A549 (cell line): ENCODE results near the gene CD48.

Experiments
- CTCF ChIP-seq: fragments of >200 bp; sonication (Bioruptor Twin); formaldehyde crosslinking; IDR thresholded peaks from 3 replicates; pipeline ENCODE4 v1.5.1; 2016
- ELK1 ChIP-seq: fragments of 150-350 bp; IDR thresholded peaks from 2 replicates; pipeline ENCODE4 v1.6.1; 2014; ENCODE audit warnings: low read depth, mild to moderate bottlenecking, low read length
- FOSL2 ChIP-seq, 2 experiments: fragments of 450-650 bp in 1 of 2; fragments of >200 bp in 1 of 2; sonication (Bioruptor Twin) in 1 of 2; formaldehyde crosslinking; IDR thresholded peaks; 2 replicates each; pipeline versions ENCODE4 v1.5.0 to v1.6.1; 2016 to 2020; ENCODE audit warnings: mild to moderate bottlenecking in 1 of 2, moderate library complexity in 1 of 2
- MAX ChIP-seq: IDR thresholded peaks from 2 replicates; pipeline ENCODE4 v1.6.1; 2012
- MAZ ChIP-seq: fragments of 150-350 bp; IDR thresholded peaks from 2 replicates; pipeline ENCODE4 v1.6.1; 2014; ENCODE audit warnings: antibody characterized with exemption, low read depth, low read length, borderline replicate concordance
- NPAS2 ChIP-seq: fragments of 250-450 bp; sonication (Bioruptor Pico); IDR thresholded peaks from 2 replicates; pipeline ENCODE4 v1.8.0; 2022; ENCODE audit warnings: mild to moderate bottlenecking, moderate library complexity, borderline replicate concordance
- NR3C1 ChIP-seq: fragments of >200 bp; sonication (Bioruptor Twin); formaldehyde crosslinking; IDR thresholded peaks from 3 replicates; pipeline ENCODE4 v1.6.1; 2017
- POLR2A ChIP-seq: IDR thresholded peaks from 2 replicates; pipeline ENCODE4 v1.6.1; 2012; ENCODE audit warnings: mild to moderate bottlenecking, low read length
- REST ChIP-seq: fragments of 200-600 bp; sonication (generic); IDR thresholded peaks from 2 replicates; pipeline ENCODE4 v1.6.1; 2016; ENCODE audit warnings: antibody characterized with exemption, mild to moderate bottlenecking, moderate library complexity
- RFX5 ChIP-seq: fragments of 450-650 bp; IDR thresholded peaks from 2 replicates; pipeline ENCODE4 v1.7.1; 2014; ENCODE audit warnings: antibody characterized with exemption, mild to moderate bottlenecking, moderate library complexity
- SMC3 ChIP-seq: fragments of >200 bp; sonication (Bioruptor Twin); formaldehyde crosslinking; IDR thresholded peaks from 3 replicates; pipeline ENCODE4 v1.6.1; 2018; ENCODE audit warnings: inconsistent platforms

GRCh38 chr1:160710517-160711252 is 937 bp downstream of the CD48 start:
- TF ChIP-seq REST (no peak), SMC3 (no peak), FOSL2 (IDR thresholded peaks at IDR 0.05) (no peak), FOSL2 (CRISPR knock-in tag; IDR thresholded peaks at IDR 0.05) (no peak), NR3C1 (no peak), CTCF (no peak), MAZ (no peak), RFX5 (no peak), MAX (no peak), ELK1 (no peak), POLR2A (no peak), NPAS2 (CRISPR knock-in tag) (no peak)
